Kidney (tissue), 14 donors: ENCODE results near the gene ACRBP. TPM values are rescaled to one million over a fixed set of nuclear protein-coding genes. Genes with fewer than 3 reads are reported as not detected.
A peak's percentile ranks its signal among the peaks of the same experiment; 100 is the strongest.

ENCODE experiments used
- DNase-seq, 5 donors: peaks; one replicate each; pipeline ENCODE4 v3.0.0-alpha.2; 2013 to 2020
- FAIRE-seq: peaks from 2 replicates; lab custom pipeline; 2012; peaks lifted over from hg19 to GRCh38; lab: Jason Lieb, UNC
- H3K27ac ChIP-seq, 2 donors: one replicate each; pipeline ENCODE4 v1.7.0; 2013; ENCODE audit warnings: low read depth in 2 of 2, low read length in 2 of 2, inconsistent platforms in 1 of 2
- H3K27me3 ChIP-seq: one replicate; pipeline ENCODE4 v1.7.1; 2013; ENCODE audit warnings: low read length, inconsistent platforms; ENCODE audit not compliant: control insufficient read depth, insufficient read depth
- H3K36me3 ChIP-seq, 3 donors: one replicate each; pipeline versions ENCODE4 v1.7.0 to v1.7.1; 2013; ENCODE audit warnings: low read length in 3 of 3, control low read depth in 1 of 3, inconsistent platforms in 1 of 3; ENCODE audit not compliant: insufficient read depth in 3 of 3, control insufficient read depth in 2 of 3
- H3K4me1 ChIP-seq, 3 donors: one replicate each; pipeline versions ENCODE4 v1.7.0 to v1.7.1; 2013; ENCODE audit warnings: low read length in 3 of 3, inconsistent platforms in 1 of 3, low read depth in 1 of 3; ENCODE audit not compliant: control insufficient read depth in 2 of 3, insufficient read depth in 2 of 3
- H3K4me3 ChIP-seq, 3 donors: one replicate each; pipeline versions ENCODE4 v1.7.0 to v1.8.1; 2013; ENCODE audit warnings: low read length in 3 of 3, control low read depth in 1 of 3, inconsistent platforms in 1 of 3
- H3K9ac ChIP-seq, 3 donors: one replicate each; pipeline versions ENCODE4 v1.7.0 to v1.7.1; 2013; ENCODE audit warnings: low read length in 3 of 3, control low read depth in 1 of 3, inconsistent platforms in 1 of 3
- H3K9me3 ChIP-seq, 3 donors: one replicate each; pipeline versions ENCODE4 v1.7.0 to v1.7.1; 2013; ENCODE audit warnings: low read length in 3 of 3, control low read depth in 1 of 3, inconsistent platforms in 1 of 3; ENCODE audit not compliant: control insufficient read depth in 2 of 3, insufficient read depth in 1 of 3
- intact Hi-C: fragments of 100-400 bp; cut with DNase I; formaldehyde crosslinking; loops from one replicate; pipeline ENCODE4 v1.11.1; 2022
- polyA plus RNA-seq: library from polyadenylated mRNA; stranded (reverse); fragments of 350-450 nt; fragmentation: Illumina TruSeq; extraction: RNeasy Lipid Tissue Mini Kit (QIAGEN cat#74804); gene quantifications from one replicate; pipeline ENCODE4 v1.2.3, GENCODE V29; 2014; ENCODE audit warnings: low read depth, low replicate concordance; ENCODE audit not compliant: insufficient read depth
- total RNA-seq: library from RNA; stranded (reverse); fragmentation: NEBNext Ultra II Directional; extraction: Animal tissue kit (Norgen Biotek cat#: 25700); gene quantifications from one replicate; pipeline ENCODE4 v1.2.1, GENCODE V29; 2021
- TF ChIP-seq, protein P1 (sequence below): IDR thresholded peaks from 3 replicates; pipeline ENCODE4 v1.5.1; 2012; ENCODE audit warnings: mild to moderate bottlenecking, moderate library complexity, borderline replicate concordance; ENCODE audit not compliant: insufficient read depth; ENCODE audit errors: extremely low read depth
- donor health status: control.
- donor health status: control.
- donor health status: control.
- donor health status: control.
- donor health status: control.
- donor health status: DM: yes; HTN: yes; CAD: no.
- donor health status: Normal renal cell carcinoma (clear cell type).

ACRBP gene
- total and polyA plus RNA-seq, 2 donors from 2014 or later: 2.1 to 3.4 TPM

GRCh38 chr12:6620137-6620884, 26.9 kb downstream of the ACRBP start:
- Histone ChIP-seq H3K27me3 (no peaks in the 10 kb centered on the region), H3K4me3 (no peak overlapping the region), H3K9me3 (no peaks in the 10 kb centered on the region), H3K9ac (peak overlapping the region in 1 of 3 donors; percentile 12), H3K36me3 (no peaks in the 10 kb centered on the region), H3K27ac (no peak overlapping the region), H3K4me1 (peaks cover 0 to 8% (median 0%) of the 10 kb centered on the region in 3 donors)
- TF ChIP-seq, protein P1, sequence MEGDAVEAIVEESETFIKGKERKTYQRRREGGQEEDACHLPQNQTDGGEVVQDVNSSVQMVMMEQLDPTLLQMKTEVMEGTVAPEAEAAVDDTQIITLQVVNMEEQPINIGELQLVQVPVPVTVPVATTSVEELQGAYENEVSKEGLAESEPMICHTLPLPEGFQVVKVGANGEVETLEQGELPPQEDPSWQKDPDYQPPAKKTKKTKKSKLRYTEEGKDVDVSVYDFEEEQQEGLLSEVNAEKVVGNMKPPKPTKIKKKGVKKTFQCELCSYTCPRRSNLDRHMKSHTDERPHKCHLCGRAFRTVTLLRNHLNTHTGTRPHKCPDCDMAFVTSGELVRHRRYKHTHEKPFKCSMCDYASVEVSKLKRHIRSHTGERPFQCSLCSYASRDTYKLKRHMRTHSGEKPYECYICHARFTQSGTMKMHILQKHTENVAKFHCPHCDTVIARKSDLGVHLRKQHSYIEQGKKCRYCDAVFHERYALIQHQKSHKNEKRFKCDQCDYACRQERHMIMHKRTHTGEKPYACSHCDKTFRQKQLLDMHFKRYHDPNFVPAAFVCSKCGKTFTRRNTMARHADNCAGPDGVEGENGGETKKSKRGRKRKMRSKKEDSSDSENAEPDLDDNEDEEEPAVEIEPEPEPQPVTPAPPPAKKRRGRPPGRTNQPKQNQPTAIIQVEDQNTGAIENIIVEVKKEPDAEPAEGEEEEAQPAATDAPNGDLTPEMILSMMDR: peak; percentile 55
- DNase-seq (peak; percentile 75 to 92 (median 90)), FAIRE-seq (no peak)
- intact Hi-C loops: no loop called here

- no peaks in the 10 kb centered on the region for H3K27me3 ChIP-seq
- H3K4me1 ChIP-seq: peaks cover 0 to 13% (median 5%) of the 10 kb centered on the region in 3 donors
- no peaks in the 10 kb centered on the region for H3K9me3 ChIP-seq
- TF ChIP-seq, protein P1: no peak
- peak in 1 of 5 donors; percentile 35 for DNase-seq
- no peak overlapping the region for H3K27ac ChIP-seq
- intact Hi-C loops: no loop called here
- no peak overlapping the region for H3K4me3 ChIP-seq
- H3K9ac ChIP-seq: no peak overlapping the region
- H3K36me3 ChIP-seq: no peaks in the 10 kb centered on the region
- FAIRE-seq: no peak
Observed at GRCh38 chr12:6618483-6619225, 28.6 kb downstream of the ACRBP start.

DNA sequence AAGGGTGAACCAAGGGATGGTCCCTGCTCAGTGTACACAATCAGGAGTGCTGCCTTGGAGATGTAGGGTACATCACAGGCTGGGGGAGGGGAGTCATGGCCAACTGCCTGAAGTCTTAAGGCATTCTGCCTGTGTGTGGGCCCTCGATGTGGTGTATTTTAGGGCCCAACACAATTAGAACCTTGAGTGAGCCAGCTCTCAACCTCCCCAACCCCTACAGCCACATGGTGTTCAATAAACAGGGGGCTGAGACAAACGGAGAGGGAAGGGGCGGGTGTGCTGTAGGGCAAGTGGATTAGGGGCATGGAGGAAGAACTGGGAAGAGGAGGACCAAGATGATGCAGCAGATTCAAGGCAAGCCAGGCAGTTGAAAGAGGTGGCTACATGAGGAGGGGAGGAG, 31.4 kb downstream of the ACRBP start:
- no peak overlapping the region for H3K27ac ChIP-seq
- no peaks in the 10 kb centered on the region for H3K27me3 ChIP-seq

More for the DNA sequence above, 31.4 kb downstream of the ACRBP start:
- no peak for FAIRE-seq
- TF ChIP-seq, protein P1: no peak
- intact Hi-C loops: no loop called here
- H3K36me3 ChIP-seq: no peaks in the 10 kb centered on the region
- no peaks in the 10 kb centered on the region for H3K9me3 ChIP-seq
- no peak for DNase-seq
- peaks cover 7 to 33% (median 23%) of the 10 kb centered on the region in 3 donors for H3K4me1 ChIP-seq
- no peak overlapping the region for H3K4me3 ChIP-seq
- H3K9ac ChIP-seq: no peak overlapping the region
